Measurements from ENCODE around the gene FOXL3. TPM values are rescaled to one million over a fixed set of nuclear protein-coding genes. Genes with fewer than 3 reads are reported as not detected.
"Not testable (repeated sequence)": the region's sequence is repeated elsewhere in the genome, so short reads cannot be mapped to it uniquely, and the experiment has no call there.

The FOXL3 gene
- total RNA-seq, 1 donor from 2014 or later, result not detected

DNA sequence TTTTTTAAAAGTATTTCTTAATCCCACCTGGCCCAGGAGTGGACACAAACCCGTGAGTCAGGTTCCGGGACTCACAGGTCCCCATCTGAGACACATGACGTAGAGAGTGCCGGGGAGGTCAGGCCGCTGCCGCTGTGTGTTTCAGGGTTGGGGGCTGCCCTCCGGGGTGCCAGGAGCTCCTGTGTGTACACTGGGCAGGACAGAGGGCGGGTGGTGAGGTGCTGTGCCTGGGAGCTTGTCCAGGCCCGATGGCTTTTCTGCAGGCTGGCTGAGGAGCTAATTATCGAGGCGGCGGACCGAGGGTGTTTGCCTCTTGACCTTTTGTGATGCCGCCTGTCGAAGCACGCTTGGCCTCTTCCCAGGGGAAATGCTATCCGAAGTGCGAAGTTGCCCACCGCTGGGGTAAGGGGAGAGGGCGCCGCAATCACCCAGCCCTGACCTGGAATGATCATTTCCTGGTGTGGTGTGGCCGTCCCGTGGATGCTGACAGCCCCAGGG is 42.1 kb downstream of the FOXL3 start:
- peak overlapping the region; percentile 31 for H3K4me3 Mint-ChIP-seq

DNA sequence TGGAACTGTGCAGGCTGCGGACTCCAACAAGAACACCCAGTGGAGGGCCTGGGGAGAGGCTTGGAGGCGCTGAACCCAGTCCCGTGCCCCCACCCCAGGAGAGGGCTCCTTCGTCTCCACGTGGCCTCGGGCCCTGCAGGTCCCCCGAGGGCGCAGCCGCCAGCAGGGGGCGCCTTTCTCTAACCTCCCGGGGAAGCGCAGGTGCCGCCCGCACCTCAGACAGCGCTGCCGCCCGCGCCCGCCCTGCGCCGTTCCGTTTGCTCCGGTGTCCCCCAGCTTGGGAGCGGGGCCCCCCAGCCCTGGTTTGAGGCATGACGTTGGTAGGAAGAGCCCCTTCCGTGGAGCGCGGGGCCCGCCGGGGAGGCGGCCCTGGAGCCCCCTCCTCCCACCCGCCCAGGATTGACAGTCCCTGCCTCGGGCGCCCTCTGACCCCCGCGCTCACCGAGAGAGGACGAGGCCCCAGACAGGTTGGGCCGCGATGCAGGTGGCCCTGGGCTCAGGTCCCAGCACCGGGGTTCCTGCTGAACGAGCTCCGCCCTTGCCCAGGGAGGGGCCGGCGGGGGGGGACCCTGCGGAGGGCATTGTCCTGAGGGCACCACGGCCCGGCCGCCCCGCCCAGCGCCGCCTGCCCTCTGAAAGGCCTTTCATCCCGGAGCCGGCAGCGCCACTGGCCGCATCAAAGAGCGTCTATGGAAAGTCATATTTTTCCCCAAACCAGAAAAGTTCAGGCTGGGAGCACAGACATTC is 42.8 kb downstream of the FOXL3 start:
- Mint-ChIP-seq H3K27me3 (peaks cover 11% of the 10 kb centered on the region), H3K27ac (peak overlapping the region; percentile 73), H3K36me3 (no peaks in the 10 kb centered on the region), H3K4me3 (peak overlapping the region; percentile 60), H3K4me1 (ENCODE audit: unreplicated experiment) (peaks cover 27% of the 10 kb centered on the region), H3K9me3 (no peaks in the 10 kb centered on the region)
- TF ChIP-seq, protein P1, sequence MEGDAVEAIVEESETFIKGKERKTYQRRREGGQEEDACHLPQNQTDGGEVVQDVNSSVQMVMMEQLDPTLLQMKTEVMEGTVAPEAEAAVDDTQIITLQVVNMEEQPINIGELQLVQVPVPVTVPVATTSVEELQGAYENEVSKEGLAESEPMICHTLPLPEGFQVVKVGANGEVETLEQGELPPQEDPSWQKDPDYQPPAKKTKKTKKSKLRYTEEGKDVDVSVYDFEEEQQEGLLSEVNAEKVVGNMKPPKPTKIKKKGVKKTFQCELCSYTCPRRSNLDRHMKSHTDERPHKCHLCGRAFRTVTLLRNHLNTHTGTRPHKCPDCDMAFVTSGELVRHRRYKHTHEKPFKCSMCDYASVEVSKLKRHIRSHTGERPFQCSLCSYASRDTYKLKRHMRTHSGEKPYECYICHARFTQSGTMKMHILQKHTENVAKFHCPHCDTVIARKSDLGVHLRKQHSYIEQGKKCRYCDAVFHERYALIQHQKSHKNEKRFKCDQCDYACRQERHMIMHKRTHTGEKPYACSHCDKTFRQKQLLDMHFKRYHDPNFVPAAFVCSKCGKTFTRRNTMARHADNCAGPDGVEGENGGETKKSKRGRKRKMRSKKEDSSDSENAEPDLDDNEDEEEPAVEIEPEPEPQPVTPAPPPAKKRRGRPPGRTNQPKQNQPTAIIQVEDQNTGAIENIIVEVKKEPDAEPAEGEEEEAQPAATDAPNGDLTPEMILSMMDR (conservative IDR thresholded peaks at IDR 0.05), result peak; percentile 94
- DNase-seq (ENCODE audit: extremely low spot score, unreplicated experiment), result peak; percentile 90

More for the DNA sequence above, 42.1 kb downstream of the FOXL3 start:
- no peak overlapping the region for H3K27ac Mint-ChIP-seq
- H3K27me3 Mint-ChIP-seq, result peaks cover 11% of the 10 kb centered on the region
- H3K4me1 Mint-ChIP-seq (ENCODE audit: unreplicated experiment), result peaks cover 23% of the 10 kb centered on the region
- TF ChIP-seq, protein P1 (conservative IDR thresholded peaks at IDR 0.05), result no peak
- no peak for DNase-seq (ENCODE audit: extremely low spot score, unreplicated experiment)
- H3K9me3 Mint-ChIP-seq, result no peaks in the 10 kb centered on the region
- no peaks in the 10 kb centered on the region for H3K36me3 Mint-ChIP-seq

DNA sequence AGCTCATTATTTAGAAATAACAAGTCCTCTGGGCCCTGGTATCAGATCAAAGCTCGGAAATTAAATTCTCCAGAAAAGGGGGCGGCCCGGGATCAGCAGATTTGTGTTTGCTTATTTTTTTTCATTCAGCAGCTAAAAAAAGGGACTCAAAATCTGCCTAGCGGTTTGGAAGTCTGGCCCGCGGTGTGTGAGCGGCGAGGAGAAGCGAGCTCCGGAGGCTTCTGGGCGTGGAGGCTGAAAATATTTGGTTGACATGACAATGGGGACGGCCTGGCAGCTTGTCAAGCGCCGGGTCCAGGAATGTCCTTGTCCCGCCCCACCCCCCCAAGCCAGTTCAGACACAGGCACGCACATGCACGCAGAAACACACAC is 43.4 kb downstream of the FOXL3 start:
- peaks cover 31% of the 10 kb centered on the region for H3K4me1 Mint-ChIP-seq (ENCODE audit: unreplicated experiment)
- H3K9me3 Mint-ChIP-seq, result no peaks in the 10 kb centered on the region
- DNase-seq (ENCODE audit: extremely low spot score, unreplicated experiment), result no peak
- peak overlapping the region; percentile 60 for H3K4me3 Mint-ChIP-seq
- TF ChIP-seq, protein P1 (conservative IDR thresholded peaks at IDR 0.05), result no peak
- H3K27me3 Mint-ChIP-seq, result peaks cover 11% of the 10 kb centered on the region
- peak overlapping the region; percentile 73 for H3K27ac Mint-ChIP-seq
- no peaks in the 10 kb centered on the region for H3K36me3 Mint-ChIP-seq

DNA sequence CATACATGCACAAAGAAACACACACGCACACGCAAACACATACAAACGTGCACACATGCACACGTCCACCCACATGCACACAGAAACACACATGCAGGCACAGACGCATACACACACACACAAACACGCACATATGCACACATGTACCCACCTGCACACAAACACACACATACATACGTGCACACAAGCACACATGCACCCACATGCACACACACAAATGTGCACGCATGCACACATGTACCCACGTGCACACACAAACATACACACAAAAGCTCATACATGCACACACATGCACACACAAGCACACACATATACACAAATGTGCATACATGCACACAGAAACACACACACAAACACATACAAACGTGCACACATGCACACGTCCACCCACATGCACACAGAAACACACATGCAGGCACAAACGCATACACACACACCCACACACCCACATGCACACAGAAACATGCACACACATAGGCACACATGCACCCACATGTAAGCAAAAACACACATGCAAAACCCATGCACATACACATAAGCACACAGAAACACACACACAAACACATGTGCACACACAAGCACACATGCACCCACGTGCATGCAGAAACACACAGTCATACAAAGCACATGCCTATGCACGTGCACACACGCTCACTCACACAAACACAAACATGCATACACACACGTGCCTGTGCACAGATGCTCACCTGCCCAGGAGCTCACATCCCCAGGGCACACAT is 44.8 kb downstream of the FOXL3 start:
- Mint-ChIP-seq H3K27me3 (peaks cover 16% of the 10 kb centered on the region), H3K27ac (peak overlapping the region; percentile 72), H3K4me3 (peak overlapping the region; percentile 60), H3K4me1 (ENCODE audit: unreplicated experiment) (peaks cover 37% of the 10 kb centered on the region), H3K36me3 (no peaks in the 10 kb centered on the region), H3K9me3 (no peaks in the 10 kb centered on the region)
- TF ChIP-seq, protein P1 (conservative IDR thresholded peaks at IDR 0.05), result no peak
- no peak for DNase-seq (ENCODE audit: extremely low spot score, unreplicated experiment)

DNA sequence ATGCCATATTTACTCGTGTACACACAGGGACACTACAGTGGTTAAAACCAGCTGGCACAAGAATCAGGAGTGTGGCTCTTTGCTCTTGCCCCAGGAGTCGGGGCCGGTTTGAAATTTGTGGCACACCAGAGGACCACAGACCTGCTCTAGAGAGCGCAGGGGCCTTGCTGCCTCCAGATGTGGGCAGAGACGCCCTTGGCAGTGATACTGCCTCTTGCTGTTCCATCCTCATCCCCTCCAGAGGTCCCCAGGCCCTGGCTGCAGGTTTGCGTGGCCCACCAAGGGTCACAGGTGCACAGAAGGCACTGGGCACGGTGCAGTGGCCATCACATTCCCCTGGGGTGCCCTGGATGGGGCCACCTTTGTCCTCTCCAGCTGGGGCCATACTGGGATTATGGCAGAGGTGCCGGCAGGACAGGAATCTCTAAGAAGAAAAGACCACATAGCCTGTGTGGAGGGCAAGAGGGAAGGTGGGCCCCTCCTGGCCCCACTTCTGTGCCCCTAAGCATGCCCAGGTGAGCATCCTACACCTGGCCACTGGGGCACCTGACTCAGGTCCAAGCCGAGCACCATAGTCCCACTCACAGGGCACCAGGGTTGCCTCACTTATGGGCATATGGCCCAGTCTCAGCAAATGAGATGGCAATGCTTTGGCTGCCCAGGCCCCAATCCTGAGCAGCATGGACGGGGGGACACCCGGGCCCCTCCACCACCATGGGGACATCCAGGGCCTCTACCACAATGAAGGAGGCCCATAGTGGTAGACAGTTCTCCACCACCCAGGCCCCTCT is 45.6 kb downstream of the FOXL3 start:
- H3K36me3 Mint-ChIP-seq, result no peaks in the 10 kb centered on the region
- peaks cover 9% of the 10 kb centered on the region for H3K27me3 Mint-ChIP-seq
- H3K27ac Mint-ChIP-seq, result no peak overlapping the region
- H3K4me1 Mint-ChIP-seq (ENCODE audit: unreplicated experiment), result peaks cover 30% of the 10 kb centered on the region
- no peaks in the 10 kb centered on the region for H3K9me3 Mint-ChIP-seq
- no peak for DNase-seq (ENCODE audit: extremely low spot score, unreplicated experiment)
- TF ChIP-seq, protein P1 (conservative IDR thresholded peaks at IDR 0.05), result no peak
- H3K4me3 Mint-ChIP-seq, result peak overlapping the region; percentile 60

DNA sequence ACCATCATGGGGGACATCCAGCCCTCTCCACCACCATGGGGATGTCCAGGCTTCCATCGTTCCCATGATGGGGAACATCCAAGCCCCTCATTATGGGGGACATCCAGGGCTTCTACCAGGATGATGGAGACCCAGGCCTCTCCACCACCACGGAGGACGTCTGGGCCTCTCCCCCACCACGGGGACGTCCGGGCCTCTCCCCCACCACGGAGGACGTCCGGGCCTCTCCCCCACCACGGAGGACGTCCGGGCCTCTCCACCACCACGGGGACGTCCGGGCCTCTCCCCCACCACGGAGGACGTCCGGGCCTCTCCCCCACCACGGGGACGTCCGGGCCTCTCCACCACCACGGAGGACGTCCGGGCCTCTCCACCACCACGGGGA is 46.2 kb downstream of the FOXL3 start:
- not testable (repeated sequence) for H3K27me3 Mint-ChIP-seq; H3K27ac Mint-ChIP-seq; DNase-seq (ENCODE audit: extremely low spot score, unreplicated experiment); H3K36me3 Mint-ChIP-seq; H3K9me3 Mint-ChIP-seq; H3K4me3 Mint-ChIP-seq
- peaks cover 26% of the 10 kb centered on the region for H3K4me1 Mint-ChIP-seq (ENCODE audit: unreplicated experiment)

Data from type B pancreatic cell (in vitro differentiated cells).